ENCODE measurements around the gene USP38.

USP38 gene

DNA sequence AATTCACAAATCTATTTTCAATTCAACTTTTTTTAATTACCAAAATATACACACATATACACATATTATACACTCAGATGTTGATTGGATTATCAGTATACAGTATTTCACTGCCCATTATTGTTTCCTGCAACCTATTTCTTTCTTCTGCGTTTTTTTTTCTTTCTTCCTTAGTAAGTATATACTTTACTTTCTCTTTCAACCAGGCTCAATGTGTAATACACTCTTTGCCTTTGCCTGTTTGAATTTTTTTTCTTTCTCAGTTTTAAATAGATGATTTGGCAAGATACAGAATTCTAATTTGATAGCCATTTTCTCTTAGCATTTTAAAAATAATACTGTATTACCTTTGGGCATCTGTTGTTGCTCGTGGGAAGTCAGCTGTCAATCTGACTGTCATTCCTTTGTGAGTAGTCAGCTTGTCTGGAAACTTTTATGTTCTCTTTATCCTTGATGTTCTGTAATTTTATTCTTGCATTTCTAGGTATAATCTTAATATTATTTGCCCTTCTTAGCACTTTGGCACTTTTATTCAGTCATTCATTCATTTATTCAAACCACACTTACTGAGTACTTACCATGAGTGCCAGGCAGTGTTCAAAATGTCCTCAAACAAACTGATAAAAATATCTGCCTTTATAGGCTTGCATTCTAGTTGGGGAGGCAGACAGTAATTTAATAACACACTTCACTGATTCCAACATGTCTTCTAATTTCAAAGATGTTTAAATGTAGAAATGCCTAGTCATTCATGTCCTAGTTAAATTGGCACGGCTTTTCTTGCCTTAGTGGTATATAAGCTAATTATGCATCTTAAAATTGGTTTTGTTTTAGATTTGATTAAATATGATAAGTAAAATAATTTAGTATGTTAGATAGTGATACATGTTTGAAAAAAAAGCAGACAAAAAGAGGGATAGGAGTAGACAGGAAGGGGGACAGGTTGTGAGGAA lies 3.7 kb downstream of the USP38 start:
- H3K4me3 ChIP-seq (replicated peaks; ENCODE audit: low read depth, low read length): peak overlapping the region; percentile 83
- DNase-seq (ENCODE audit: low read depth): no peak
- TF ChIP-seq, protein P1, sequence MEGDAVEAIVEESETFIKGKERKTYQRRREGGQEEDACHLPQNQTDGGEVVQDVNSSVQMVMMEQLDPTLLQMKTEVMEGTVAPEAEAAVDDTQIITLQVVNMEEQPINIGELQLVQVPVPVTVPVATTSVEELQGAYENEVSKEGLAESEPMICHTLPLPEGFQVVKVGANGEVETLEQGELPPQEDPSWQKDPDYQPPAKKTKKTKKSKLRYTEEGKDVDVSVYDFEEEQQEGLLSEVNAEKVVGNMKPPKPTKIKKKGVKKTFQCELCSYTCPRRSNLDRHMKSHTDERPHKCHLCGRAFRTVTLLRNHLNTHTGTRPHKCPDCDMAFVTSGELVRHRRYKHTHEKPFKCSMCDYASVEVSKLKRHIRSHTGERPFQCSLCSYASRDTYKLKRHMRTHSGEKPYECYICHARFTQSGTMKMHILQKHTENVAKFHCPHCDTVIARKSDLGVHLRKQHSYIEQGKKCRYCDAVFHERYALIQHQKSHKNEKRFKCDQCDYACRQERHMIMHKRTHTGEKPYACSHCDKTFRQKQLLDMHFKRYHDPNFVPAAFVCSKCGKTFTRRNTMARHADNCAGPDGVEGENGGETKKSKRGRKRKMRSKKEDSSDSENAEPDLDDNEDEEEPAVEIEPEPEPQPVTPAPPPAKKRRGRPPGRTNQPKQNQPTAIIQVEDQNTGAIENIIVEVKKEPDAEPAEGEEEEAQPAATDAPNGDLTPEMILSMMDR (IDR thresholded peaks at IDR 0.05; ENCODE audit: low read length, missing control alignments): no peak

DNA sequence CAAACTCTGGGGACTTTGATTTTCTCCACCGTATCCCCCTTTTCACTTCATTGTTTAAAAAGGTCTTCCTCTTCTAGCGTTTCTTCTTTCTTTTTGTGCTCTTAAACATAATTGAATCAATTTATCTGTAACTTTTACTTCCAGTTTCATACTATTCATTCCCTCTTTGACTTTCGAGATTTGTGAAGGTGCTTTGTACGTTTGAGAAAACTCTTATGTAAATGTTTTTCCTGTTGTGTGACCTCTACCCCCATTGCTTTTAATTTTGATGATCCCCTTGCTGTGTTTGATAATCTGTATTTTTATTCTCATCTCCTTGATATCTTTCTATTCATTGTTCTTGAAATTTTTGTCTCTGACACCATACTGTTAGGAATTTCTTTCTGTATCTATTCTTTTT lies 4.8 kb downstream of the USP38 start:
- TF ChIP-seq, protein P1 (IDR thresholded peaks at IDR 0.05; ENCODE audit: low read length, missing control alignments): no peak
- no peak for DNase-seq (ENCODE audit: low read depth)
- no peak overlapping the region for H3K4me3 ChIP-seq (replicated peaks; ENCODE audit: low read depth, low read length)

DNA sequence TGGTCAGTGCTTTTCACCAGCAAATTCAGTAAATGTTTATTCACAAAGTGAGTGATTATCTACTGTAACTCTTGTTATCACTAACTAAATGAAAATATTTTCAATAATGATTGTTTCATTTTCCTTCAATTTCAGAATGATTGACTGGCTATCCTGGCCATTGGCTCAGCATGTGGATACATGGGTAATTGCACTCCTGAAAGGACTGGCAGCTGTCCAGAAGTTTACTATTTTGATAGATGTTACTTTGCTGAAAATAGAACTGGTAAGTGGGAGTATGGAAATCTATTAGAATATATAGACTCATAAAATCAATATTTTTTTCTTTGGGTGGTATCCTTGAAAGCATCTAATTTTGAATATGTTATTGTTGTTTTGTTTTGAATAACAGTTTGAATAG lies 10.9 kb downstream of the USP38 start:
- TF ChIP-seq, protein P1 (IDR thresholded peaks at IDR 0.05; ENCODE audit: low read length, missing control alignments): no peak
- DNase-seq (ENCODE audit: low read depth): no peak
- no peak overlapping the region for H3K4me3 ChIP-seq (replicated peaks; ENCODE audit: low read depth, low read length)

- no peak overlapping the region for H3K4me3 ChIP-seq (replicated peaks; ENCODE audit: low read depth, low read length)
- TF ChIP-seq, protein P1 (IDR thresholded peaks at IDR 0.05; ENCODE audit: low read length, missing control alignments): no peak
- no peak for DNase-seq (ENCODE audit: low read depth)
Measured at GRCh38 chr4:143196323-143196722, 11.6 kb downstream of the USP38 start.

GRCh38 chr4:143199503-143199902 lies 14.8 kb downstream of the USP38 start:
- DNase-seq (ENCODE audit: low read depth): no peak
- no peak overlapping the region for H3K4me3 ChIP-seq (replicated peaks; ENCODE audit: low read depth, low read length)
- TF ChIP-seq, protein P1 (IDR thresholded peaks at IDR 0.05; ENCODE audit: low read length, missing control alignments): no peak

- TF ChIP-seq, protein P1 (IDR thresholded peaks at IDR 0.05; ENCODE audit: low read length, missing control alignments): peak; percentile 30
- DNase-seq (ENCODE audit: low read depth): peak; percentile 44
- no peak overlapping the region for H3K4me3 ChIP-seq (replicated peaks; ENCODE audit: low read depth, low read length)
Measured at GRCh38 chr4:143202824-143203223, 18.1 kb downstream of the USP38 start.
